Measurements from ENCODE around the gene ALDH1A2.
"Not testable (repeated sequence)": the region's sequence is repeated elsewhere in the genome, so short reads cannot be mapped to it uniquely, and the experiment has no call there.

ALDH1A2 gene

GRCh38 chr15:58087871-58088270 lies 22.4 kb upstream of the ALDH1A2 start:
- Histone ChIP-seq H3K9me3 (ENCODE audit: control insufficient read depth in 1 of 2, low read length in 2 of 2) (no peaks in the 10 kb centered on the region), H3K4me1 (ENCODE audit: control insufficient read depth in 1 of 2, insufficient read depth in 2 of 2, low read length in 2 of 2) (no peaks in the 10 kb centered on the region), H3K27me3 (ENCODE audit: low read depth, low read length) (no peaks in the 10 kb centered on the region), H3K27ac (ENCODE audit: low read length) (no peak overlapping the region), H3K4me3 (ENCODE audit: low read depth in 1 of 2, low read length in 2 of 2) (no peak overlapping the region), H3K36me3 (ENCODE audit: control insufficient read depth in 1 of 2, insufficient read depth in 2 of 2, low read length in 2 of 2) (no peaks in the 10 kb centered on the region)

GRCh38 chr15:58086491-58086890 lies 21.0 kb upstream of the ALDH1A2 start:
- Histone ChIP-seq H3K27ac (ENCODE audit: low read length) (no peak overlapping the region), H3K36me3 (ENCODE audit: control insufficient read depth in 1 of 2, insufficient read depth in 2 of 2, low read length in 2 of 2) (no peaks in the 10 kb centered on the region), H3K4me1 (ENCODE audit: control insufficient read depth in 1 of 2, insufficient read depth in 2 of 2, low read length in 2 of 2) (no peaks in the 10 kb centered on the region), H3K9me3 (ENCODE audit: control insufficient read depth in 1 of 2, low read length in 2 of 2) (no peaks in the 10 kb centered on the region), H3K27me3 (ENCODE audit: low read depth, low read length) (no peaks in the 10 kb centered on the region), H3K4me3 (ENCODE audit: low read depth in 1 of 2, low read length in 2 of 2) (no peak overlapping the region)

- Histone ChIP-seq H3K4me3 (ENCODE audit: low read depth in 1 of 2, low read length in 2 of 2) (no peak overlapping the region), H3K27ac (ENCODE audit: low read length) (no peak overlapping the region), H3K36me3 (ENCODE audit: control insufficient read depth in 1 of 2, insufficient read depth in 2 of 2, low read length in 2 of 2) (no peaks in the 10 kb centered on the region), H3K9me3 (ENCODE audit: control insufficient read depth in 1 of 2, low read length in 2 of 2) (no peaks in the 10 kb centered on the region), H3K4me1 (ENCODE audit: control insufficient read depth in 1 of 2, insufficient read depth in 2 of 2, low read length in 2 of 2) (no peaks in the 10 kb centered on the region), H3K27me3 (ENCODE audit: low read depth, low read length) (no peaks in the 10 kb centered on the region)
These were observed 18.0 kb upstream of the ALDH1A2 start for GRCh38 chr15:58083526-58083925.

- H3K36me3 ChIP-seq (ENCODE audit: control insufficient read depth in 1 of 2, insufficient read depth in 2 of 2, low read length in 2 of 2), result no peaks in the 10 kb centered on the region
- no peaks in the 10 kb centered on the region for H3K27me3 ChIP-seq (ENCODE audit: low read depth, low read length)
- H3K9me3 ChIP-seq (ENCODE audit: control insufficient read depth in 1 of 2, low read length in 2 of 2), result no peaks in the 10 kb centered on the region
- no peak overlapping the region for H3K4me3 ChIP-seq (ENCODE audit: low read depth in 1 of 2, low read length in 2 of 2)
- H3K27ac ChIP-seq (ENCODE audit: low read length), result no peak overlapping the region
- H3K4me1 ChIP-seq (ENCODE audit: control insufficient read depth in 1 of 2, insufficient read depth in 2 of 2, low read length in 2 of 2), result no peaks in the 10 kb centered on the region
These were observed 16.4 kb upstream of the ALDH1A2 start for GRCh38 chr15:58081891-58082290.

GRCh38 chr15:58081456-58081855 lies 15.9 kb upstream of the ALDH1A2 start:
- H3K9me3 ChIP-seq (ENCODE audit: control insufficient read depth in 1 of 2, low read length in 2 of 2), result no peaks in the 10 kb centered on the region
- H3K4me1 ChIP-seq (ENCODE audit: control insufficient read depth in 1 of 2, insufficient read depth in 2 of 2, low read length in 2 of 2), result no peaks in the 10 kb centered on the region
- H3K36me3 ChIP-seq (ENCODE audit: control insufficient read depth in 1 of 2, insufficient read depth in 2 of 2, low read length in 2 of 2), result no peaks in the 10 kb centered on the region
- H3K27ac ChIP-seq (ENCODE audit: low read length), result no peak overlapping the region
- no peak overlapping the region for H3K4me3 ChIP-seq (ENCODE audit: low read depth in 1 of 2, low read length in 2 of 2)
- H3K27me3 ChIP-seq (ENCODE audit: low read depth, low read length), result no peaks in the 10 kb centered on the region

- not testable (repeated sequence) for H3K9me3 ChIP-seq (ENCODE audit: control insufficient read depth in 1 of 2, low read length in 2 of 2); H3K4me3 ChIP-seq (ENCODE audit: low read depth in 1 of 2, low read length in 2 of 2); H3K27ac ChIP-seq (ENCODE audit: low read length); H3K36me3 ChIP-seq (ENCODE audit: control insufficient read depth in 1 of 2, insufficient read depth in 2 of 2, low read length in 2 of 2); H3K4me1 ChIP-seq (ENCODE audit: control insufficient read depth in 1 of 2, insufficient read depth in 2 of 2, low read length in 2 of 2); H3K27me3 ChIP-seq (ENCODE audit: low read depth, low read length)
These were observed 15.4 kb upstream of the ALDH1A2 start for GRCh38 chr15:58080959-58081358.

GRCh38 chr15:58080398-58080797 lies 14.9 kb upstream of the ALDH1A2 start:
- Histone ChIP-seq H3K4me1 (ENCODE audit: control insufficient read depth in 1 of 2, insufficient read depth in 2 of 2, low read length in 2 of 2) (no peaks in the 10 kb centered on the region), H3K36me3 (ENCODE audit: control insufficient read depth in 1 of 2, insufficient read depth in 2 of 2, low read length in 2 of 2) (no peaks in the 10 kb centered on the region), H3K4me3 (ENCODE audit: low read depth in 1 of 2, low read length in 2 of 2) (no peak overlapping the region), H3K27me3 (ENCODE audit: low read depth, low read length) (no peaks in the 10 kb centered on the region), H3K9me3 (ENCODE audit: control insufficient read depth in 1 of 2, low read length in 2 of 2) (no peaks in the 10 kb centered on the region), H3K27ac (ENCODE audit: low read length) (no peak overlapping the region)

- no peaks in the 10 kb centered on the region for H3K9me3 ChIP-seq (ENCODE audit: control insufficient read depth in 1 of 2, low read length in 2 of 2)
- H3K27ac ChIP-seq (ENCODE audit: low read length), result no peak overlapping the region
- no peaks in the 10 kb centered on the region for H3K27me3 ChIP-seq (ENCODE audit: low read depth, low read length)
- H3K4me3 ChIP-seq (ENCODE audit: low read depth in 1 of 2, low read length in 2 of 2), result no peak overlapping the region
- no peaks in the 10 kb centered on the region for H3K36me3 ChIP-seq (ENCODE audit: control insufficient read depth in 1 of 2, insufficient read depth in 2 of 2, low read length in 2 of 2)
- no peaks in the 10 kb centered on the region for H3K4me1 ChIP-seq (ENCODE audit: control insufficient read depth in 1 of 2, insufficient read depth in 2 of 2, low read length in 2 of 2)
These were observed 13.1 kb upstream of the ALDH1A2 start for GRCh38 chr15:58078591-58078990.

GRCh38 chr15:58077427-58077826 lies 11.9 kb upstream of the ALDH1A2 start:
- Histone ChIP-seq H3K36me3 (ENCODE audit: control insufficient read depth in 1 of 2, insufficient read depth in 2 of 2, low read length in 2 of 2) (no peaks in the 10 kb centered on the region), H3K4me3 (ENCODE audit: low read depth in 1 of 2, low read length in 2 of 2) (no peak overlapping the region), H3K9me3 (ENCODE audit: control insufficient read depth in 1 of 2, low read length in 2 of 2) (no peaks in the 10 kb centered on the region), H3K27me3 (ENCODE audit: low read depth, low read length) (no peaks in the 10 kb centered on the region), H3K27ac (ENCODE audit: low read length) (no peak overlapping the region), H3K4me1 (ENCODE audit: control insufficient read depth in 1 of 2, insufficient read depth in 2 of 2, low read length in 2 of 2) (no peaks in the 10 kb centered on the region)

GRCh38 chr15:58074452-58074851 lies 8.9 kb upstream of the ALDH1A2 start:
- no peaks in the 10 kb centered on the region for H3K9me3 ChIP-seq (ENCODE audit: control insufficient read depth in 1 of 2, low read length in 2 of 2)
- no peaks in the 10 kb centered on the region for H3K27me3 ChIP-seq (ENCODE audit: low read depth, low read length)
- no peak overlapping the region for H3K27ac ChIP-seq (ENCODE audit: low read length)
- H3K4me3 ChIP-seq (ENCODE audit: low read depth in 1 of 2, low read length in 2 of 2), result no peak overlapping the region
- H3K4me1 ChIP-seq (ENCODE audit: control insufficient read depth in 1 of 2, insufficient read depth in 2 of 2, low read length in 2 of 2), result no peaks in the 10 kb centered on the region
- no peaks in the 10 kb centered on the region for H3K36me3 ChIP-seq (ENCODE audit: control insufficient read depth in 1 of 2, insufficient read depth in 2 of 2, low read length in 2 of 2)

GRCh38 chr15:58070801-58071418 lies 5.4 kb upstream of the ALDH1A2 start:
- Histone ChIP-seq H3K4me1 (ENCODE audit: control insufficient read depth in 1 of 2, insufficient read depth in 2 of 2, low read length in 2 of 2) (peaks cover 0 to 8% of the 10 kb centered on the region in 2 donors), H3K4me3 (ENCODE audit: low read depth in 1 of 2, low read length in 2 of 2) (no peak overlapping the region), H3K27ac (ENCODE audit: low read length) (no peak overlapping the region), H3K9me3 (ENCODE audit: control insufficient read depth in 1 of 2, low read length in 2 of 2) (no peaks in the 10 kb centered on the region), H3K36me3 (ENCODE audit: control insufficient read depth in 1 of 2, insufficient read depth in 2 of 2, low read length in 2 of 2) (no peaks in the 10 kb centered on the region), H3K27me3 (ENCODE audit: low read depth, low read length) (peaks cover 15% of the 10 kb centered on the region)

- Histone ChIP-seq H3K4me3 (ENCODE audit: low read depth in 1 of 2, low read length in 2 of 2) (no peak overlapping the region), H3K4me1 (ENCODE audit: control insufficient read depth in 1 of 2, insufficient read depth in 2 of 2, low read length in 2 of 2) (peaks cover 0 to 18% of the 10 kb centered on the region in 2 donors), H3K9me3 (ENCODE audit: control insufficient read depth in 1 of 2, low read length in 2 of 2) (no peaks in the 10 kb centered on the region), H3K27me3 (ENCODE audit: low read depth, low read length) (peaks cover 34% of the 10 kb centered on the region), H3K36me3 (ENCODE audit: control insufficient read depth in 1 of 2, insufficient read depth in 2 of 2, low read length in 2 of 2) (no peaks in the 10 kb centered on the region), H3K27ac (ENCODE audit: low read length) (no peak overlapping the region)
These were observed 3.5 kb upstream of the ALDH1A2 start for GRCh38 chr15:58069008-58069407.
